WTC11 (cell line): ENCODE data around the gene TCP11. TPM values are rescaled to one million over a fixed set of nuclear protein-coding genes. Genes with fewer than 3 reads are reported as not detected.

ENCODE experiments used
- ATAC-seq: fragments of 200-7000 bp; cut with Tn5 transposase; 2 replicates; pipeline ENCODE4 v1.10.0; 2021; ENCODE audit warnings: mild to moderate bottlenecking, moderate library complexity
- CTCF ChIA-PET: fragments of 300-600 bp; sonication (Branson Sonifier 250); formaldehyde crosslinking; loops from one replicate; lab custom pipeline; 2021; ENCODE audit warnings: antibody characterized with exemption; lab: Charles Lee
- POLR2A ChIA-PET: fragments of 350-600 bp; sonication (Branson Sonifier 250); formaldehyde crosslinking; loops from one replicate; lab custom pipeline; 2021; ENCODE audit warnings: antibody characterized with exemption; lab: Charles Lee
- DNase-seq: peaks from one replicate; pipeline ENCODE4 v3.0.0; 2021; ENCODE audit warnings: low spot score
- H3K27ac Mint-ChIP-seq: 2 replicates; pipeline ENCODE4 v1.8.0; 2021; ENCODE audit warnings: mixed read lengths
- H3K27me3 Mint-ChIP-seq: 2 replicates; pipeline ENCODE4 v1.8.0; 2021; ENCODE audit warnings: low read depth, mild to moderate bottlenecking, moderate library complexity, mixed read lengths
- H3K36me3 Mint-ChIP-seq: 2 replicates; pipeline ENCODE4 v1.8.0; 2021; ENCODE audit warnings: mixed read lengths
- H3K4me1 Mint-ChIP-seq: 2 replicates; pipeline ENCODE4 v1.8.0; 2022; ENCODE audit warnings: mixed read lengths
- H3K4me3 Mint-ChIP-seq: 2 replicates; pipeline ENCODE4 v1.8.0; 2021; ENCODE audit warnings: mild to moderate bottlenecking, moderate library complexity, mixed read lengths
- H3K9me3 Mint-ChIP-seq: 2 replicates; pipeline ENCODE4 v1.8.0; 2021; ENCODE audit warnings: mixed read lengths
- AR ChIP-seq: fragments of 250-450 bp; sonication (Bioruptor Pico); IDR thresholded peaks from 2 replicates; pipeline ENCODE4 v1.9.0; 2021; ENCODE audit warnings: mild to moderate bottlenecking
- ATF3 ChIP-seq: sonication (generic); formaldehyde crosslinking; conservative IDR thresholded peaks from 2 replicates; pipeline ENCODE4 v1.8.1; 2022; ENCODE audit warnings: mild to moderate bottlenecking, missing genetic modification reagents
- CBFB ChIP-seq: sonication (generic); formaldehyde crosslinking; IDR thresholded peaks from 2 replicates; pipeline ENCODE4 v1.8.1; 2022; ENCODE audit warnings: mild to moderate bottlenecking, low read depth, missing genetic modification reagents
- CREB1 ChIP-seq: sonication (generic); formaldehyde crosslinking; IDR thresholded peaks from 2 replicates; pipeline ENCODE4 v1.8.0; 2023; ENCODE audit warnings: mild to moderate bottlenecking, missing genetic modification reagents
- ELF4 ChIP-seq: sonication (generic); formaldehyde crosslinking; IDR thresholded peaks from 2 replicates; pipeline ENCODE4 v1.8.1; 2022; ENCODE audit warnings: low read depth, mild to moderate bottlenecking, moderate library complexity, missing genetic modification reagents
- ERG ChIP-seq: fragments of 250-450 bp; sonication (Bioruptor Pico); IDR thresholded peaks from 2 replicates; pipeline ENCODE4 v1.8.0; 2021; ENCODE audit warnings: mild to moderate bottlenecking
- ETV6 ChIP-seq: sonication (generic); formaldehyde crosslinking; IDR thresholded peaks from 2 replicates; pipeline ENCODE4 v1.8.1; 2022; ENCODE audit warnings: mild to moderate bottlenecking, missing genetic modification reagents
- FOXJ3 ChIP-seq: sonication (generic); formaldehyde crosslinking; IDR thresholded peaks from 2 replicates; pipeline ENCODE4 v1.9.0; 2021; ENCODE audit warnings: missing genetic modification reagents, mild to moderate bottlenecking, borderline replicate concordance
- FOXP1 ChIP-seq: sonication (generic); formaldehyde crosslinking; IDR thresholded peaks from 2 replicates; pipeline ENCODE4 v1.8.0; 2022; ENCODE audit warnings: missing genetic modification reagents, mild to moderate bottlenecking, moderate library complexity, borderline replicate concordance
- FOXP4 ChIP-seq: sonication (generic); formaldehyde crosslinking; IDR thresholded peaks from 2 replicates; pipeline ENCODE4 v1.8.0; 2022; ENCODE audit warnings: mild to moderate bottlenecking, missing genetic modification reagents
- MLX ChIP-seq: sonication (generic); formaldehyde crosslinking; IDR thresholded peaks from 2 replicates; pipeline ENCODE4 v1.8.1; 2023; ENCODE audit warnings: mild to moderate bottlenecking, missing genetic modification reagents, moderate library complexity
- NFE2L1 ChIP-seq: sonication (generic); formaldehyde crosslinking; IDR thresholded peaks from 2 replicates; pipeline ENCODE4 v1.8.1; 2023; ENCODE audit warnings: missing genetic modification reagents
- OVOL2 ChIP-seq: fragments of 250-450 bp; sonication (Bioruptor Pico); IDR thresholded peaks from 2 replicates; pipeline ENCODE4 v1.9.0; 2021; ENCODE audit warnings: mild to moderate bottlenecking, borderline replicate concordance
- PRDM15 ChIP-seq: sonication (generic); formaldehyde crosslinking; IDR thresholded peaks from 2 replicates; pipeline ENCODE4 v1.8.0; 2022; ENCODE audit warnings: missing genetic modification reagents
- RELA ChIP-seq: sonication (generic); formaldehyde crosslinking; IDR thresholded peaks from 2 replicates; pipeline ENCODE4 v1.8.1; 2022; ENCODE audit warnings: missing genetic modification reagents, mild to moderate bottlenecking, borderline replicate concordance
- RORB ChIP-seq: fragments of 250-450 bp; sonication (Bioruptor Pico); IDR thresholded peaks from 2 replicates; pipeline ENCODE4 v1.9.0; 2021; ENCODE audit warnings: mild to moderate bottlenecking
- SOX15 ChIP-seq: fragments of 250-450 bp; sonication (Bioruptor Pico); IDR thresholded peaks from 2 replicates; pipeline ENCODE4 v1.9.0; 2021; ENCODE audit warnings: mild to moderate bottlenecking
- STAT6 ChIP-seq: sonication (generic); formaldehyde crosslinking; conservative IDR thresholded peaks from 2 replicates; pipeline ENCODE4 v1.8.1; 2023; ENCODE audit warnings: mild to moderate bottlenecking, low read depth, missing genetic modification reagents, moderate library complexity
- USF1 ChIP-seq: sonication (generic); formaldehyde crosslinking; IDR thresholded peaks from 2 replicates; pipeline ENCODE4 v1.8.0; 2022; ENCODE audit warnings: mild to moderate bottlenecking, missing genetic modification reagents
- ZNF232 ChIP-seq: sonication (generic); formaldehyde crosslinking; IDR thresholded peaks from 2 replicates; pipeline ENCODE4 v1.8.0; 2022; ENCODE audit warnings: mild to moderate bottlenecking, missing genetic modification reagents
- total RNA-seq: library from RNA; stranded (reverse); gene quantifications from 3 replicates; pipeline ENCODE4 v1.2.3, GENCODE V29; 2021

The TCP11 gene
- total RNA-seq, 1 experiment from 2014 or later, result not detected

GRCh38 chr6:35089935-35090505 lies 51.1 kb downstream of the TCP11 start:
- POLR2A ChIA-PET, result interaction anchor here (0.6 kb wide), 1 partner anchor 313 kb away, joined by 4 read pairs; no protein-coding TSS in a partner anchor
- TF ChIP-seq FOXJ3, result no peak
- no peak for TF ChIP-seq ETV6 (CRISPR knock-in tag)
- no peak for TF ChIP-seq NFE2L1 (CRISPR knock-in tag)
- no peak for TF ChIP-seq ERG (CRISPR knock-in tag)
- TF ChIP-seq PRDM15, result no peak
- TF ChIP-seq ELF4 (CRISPR knock-in tag), result no peak
- TF ChIP-seq CREB1, result no peak
- TF ChIP-seq SOX15 (CRISPR knock-in tag), result no peak
- no peak for TF ChIP-seq MLX (CRISPR knock-in tag)
- no peak for TF ChIP-seq FOXP1 (CRISPR knock-in tag)
- no peak for TF ChIP-seq RORB
- no peak for TF ChIP-seq RELA
- TF ChIP-seq STAT6 (CRISPR knock-in tag), result no peak
- TF ChIP-seq ATF3, result no peak
- TF ChIP-seq FOXP4 (CRISPR knock-in tag), result no peak
- TF ChIP-seq CBFB (CRISPR knock-in tag), result no peak
- TF ChIP-seq ZNF232 (CRISPR knock-in tag), result no peak
- TF ChIP-seq AR (CRISPR knock-in tag), result no peak
- TF ChIP-seq OVOL2 (CRISPR knock-in tag), result no peak
- TF ChIP-seq USF1 (CRISPR knock-in tag), result no peak
- Mint-ChIP-seq H3K9me3 (no peaks in the 10 kb centered on the region), H3K4me3 (no peak overlapping the region), H3K36me3 (peaks cover 18% of the 10 kb centered on the region), H3K27ac (peak overlapping the region; percentile 21; the same call in 1 of the 2 replicates), H3K27me3 (no peaks in the 10 kb centered on the region), H3K4me1 (peaks cover 16% of the 10 kb centered on the region)
- DNase-seq (no peak), ATAC-seq (no peak)
- CTCF ChIA-PET, result interaction anchor here (0.5 to 2.2 kb wide), 5 partner anchors 38 to 433 kb away, joined by 3 to 6 read pairs (median 3); partner anchors contain the start of gene ZNF76
